IPS-NIHi7 (cell line): ENCODE results near the gene ATE1.

Experiments
- DNase-seq: peaks from one replicate; pipeline ENCODE4 v3.0.0; 2012; ENCODE audit warnings: mixed read lengths; ENCODE audit errors: extremely low spot score

Gene ATE1

GRCh38 chr10:121696854-121697253 is 231.0 kb downstream of the ATE1 start:
- peak; percentile 69 for DNase-seq

GRCh38 chr10:121695731-121696464 is 231.9 kb downstream of the ATE1 start:
- DNase-seq, result no peak

GRCh38 chr10:121694966-121695643 is 232.7 kb downstream of the ATE1 start:
- DNase-seq, result no peak

GRCh38 chr10:121694327-121694965 is 233.4 kb downstream of the ATE1 start:
- no peak for DNase-seq

- DNase-seq, result no peak
Observed at GRCh38 chr10:121692626-121693025, 235.2 kb downstream of the ATE1 start.

- DNase-seq, result no peak
Observed at GRCh38 chr10:121690970-121691369, 236.9 kb downstream of the ATE1 start.
